SK-N-SH treated with all-trans-retinoic acid at 6 μM for 48 hours (cell line): ENCODE measurements around the gene ZBTB39.
"Not testable (repeated sequence)": the region's sequence is repeated elsewhere in the genome, so short reads cannot be mapped to it uniquely, and the experiment has no call there.

ENCODE experiments used
- ATAC-seq: fragments of 200-7000 bp; cut with Tn5 transposase; 3 replicates; pipeline ENCODE4 v1.9.1; 2020; ENCODE audit warnings: mild to moderate bottlenecking, moderate library complexity
- ARNTL ChIP-seq: fragments of 450-650 bp; formaldehyde crosslinking; IDR thresholded peaks from 2 replicates; pipeline ENCODE4 v1.5.0; 2020; ENCODE audit warnings: low read depth, mild to moderate bottlenecking, moderate library complexity, borderline replicate concordance
- CSDC2 ChIP-seq: fragments of 250-450 bp; sonication (Bioruptor Pico); IDR thresholded peaks from 2 replicates; pipeline ENCODE4 v1.5.0; 2020; ENCODE audit warnings: mild to moderate bottlenecking, moderate library complexity
- CSRNP3 ChIP-seq: fragments of 250-450 bp; sonication (Bioruptor Pico); IDR thresholded peaks from 2 replicates; pipeline ENCODE4 v1.5.1; 2021; ENCODE audit warnings: mild to moderate bottlenecking, moderate library complexity
- GLIS3 ChIP-seq: fragments of 250-450 bp; sonication (Bioruptor Pico); IDR thresholded peaks from 2 replicates; pipeline ENCODE4 v1.5.0; 2020; ENCODE audit warnings: mild to moderate bottlenecking, moderate library complexity
- ISL1 ChIP-seq: fragments of 250-450 bp; sonication (Bioruptor Pico); IDR thresholded peaks from 2 replicates; pipeline ENCODE4 v2.1.2; 2022; ENCODE audit warnings: mild to moderate bottlenecking, moderate library complexity
- PATZ1 ChIP-seq: fragments of 250-450 bp; sonication (Bioruptor Pico); IDR thresholded peaks from 2 replicates; pipeline ENCODE4 v1.8.0; 2020; ENCODE audit warnings: mild to moderate bottlenecking, moderate library complexity, borderline replicate concordance
- POU6F1 ChIP-seq: fragments of 250-450 bp; sonication (Bioruptor Pico); IDR thresholded peaks from 2 replicates; pipeline ENCODE4 v1.8.0; 2021; ENCODE audit warnings: low read depth, mild to moderate bottlenecking, moderate library complexity, borderline replicate concordance
- TCF4 ChIP-seq: fragments of 250-450 bp; sonication (Bioruptor Pico); IDR thresholded peaks from 2 replicates; pipeline ENCODE4 v1.8.0; 2021; ENCODE audit warnings: mild to moderate bottlenecking, moderate library complexity, borderline replicate concordance
- TOX ChIP-seq: fragments of 250-450 bp; sonication (Bioruptor Pico); IDR thresholded peaks from 2 replicates; pipeline ENCODE4 v1.8.0; 2021; ENCODE audit warnings: mild to moderate bottlenecking, moderate library complexity, borderline replicate concordance
- ZC3H10 ChIP-seq: fragments of 250-450 bp; sonication (Bioruptor Pico); IDR thresholded peaks from 2 replicates; pipeline ENCODE4 v1.5.1; 2021; ENCODE audit warnings: mild to moderate bottlenecking, moderate library complexity
- ZFP3 ChIP-seq: fragments of 250-450 bp; sonication (Bioruptor Pico); IDR thresholded peaks from 2 replicates; pipeline ENCODE4 v1.5.0; 2020; ENCODE audit warnings: mild to moderate bottlenecking, moderate library complexity
- ZFP30 ChIP-seq: fragments of 450-650 bp; formaldehyde crosslinking; IDR thresholded peaks from 2 replicates; pipeline ENCODE4 v1.5.0; 2022; ENCODE audit warnings: mild to moderate bottlenecking, moderate library complexity
- ZNF565 ChIP-seq: fragments of 450-650 bp; formaldehyde crosslinking; conservative IDR thresholded peaks from 2 replicates; pipeline ENCODE4 v1.5.0; 2020; ENCODE audit warnings: low read depth, mild to moderate bottlenecking, moderate library complexity
- ZNF70 ChIP-seq: fragments of 450-650 bp; formaldehyde crosslinking; IDR thresholded peaks from 2 replicates; pipeline ENCODE4 v1.5.0; 2020; ENCODE audit warnings: mild to moderate bottlenecking, moderate library complexity
- ZNF8 ChIP-seq: fragments of 450-650 bp; formaldehyde crosslinking; IDR thresholded peaks from 2 replicates; pipeline ENCODE4 v1.5.0; 2020; ENCODE audit warnings: mild to moderate bottlenecking, moderate library complexity
- TF ChIP-seq, protein P1 (sequence below): fragments of 250-450 bp; sonication (Bioruptor Pico); IDR thresholded peaks from 2 replicates; pipeline ENCODE4 v1.5.1; 2020; ENCODE audit warnings: low read depth, mild to moderate bottlenecking, moderate library complexity

The ZBTB39 gene

GRCh38 chr12:57029457-57029856, 23.1 kb upstream of the ZBTB39 start:
- no peak for ATAC-seq
- TF ChIP-seq TCF4 (CRISPR knock-in tag) (no peak), POU6F1 (CRISPR knock-in tag) (no peak)

DNA sequence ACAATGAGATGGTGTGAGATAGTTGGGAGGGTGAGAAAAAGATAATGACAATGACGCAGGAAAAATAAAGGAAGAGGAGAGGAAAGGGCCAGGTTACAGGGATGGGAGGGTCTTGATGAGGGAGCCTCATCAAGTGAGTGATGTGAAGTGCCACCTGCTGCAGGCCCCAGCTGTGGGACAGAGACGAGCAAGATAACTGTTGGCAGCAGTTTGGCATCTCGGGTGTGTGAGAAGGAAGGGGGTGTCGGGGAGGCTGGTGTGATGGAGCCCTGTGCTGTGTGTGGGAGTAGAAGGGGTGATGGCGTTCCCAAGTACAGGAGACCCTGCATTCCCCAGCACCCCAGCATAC, 21.4 kb upstream of the ZBTB39 start:
- ATAC-seq: no peak
- no peak for TF ChIP-seq ZNF70 (CRISPR knock-in tag)
- no peak for TF ChIP-seq POU6F1 (CRISPR knock-in tag)
- TF ChIP-seq PATZ1 (CRISPR knock-in tag): no peak
- TF ChIP-seq, protein P1, sequence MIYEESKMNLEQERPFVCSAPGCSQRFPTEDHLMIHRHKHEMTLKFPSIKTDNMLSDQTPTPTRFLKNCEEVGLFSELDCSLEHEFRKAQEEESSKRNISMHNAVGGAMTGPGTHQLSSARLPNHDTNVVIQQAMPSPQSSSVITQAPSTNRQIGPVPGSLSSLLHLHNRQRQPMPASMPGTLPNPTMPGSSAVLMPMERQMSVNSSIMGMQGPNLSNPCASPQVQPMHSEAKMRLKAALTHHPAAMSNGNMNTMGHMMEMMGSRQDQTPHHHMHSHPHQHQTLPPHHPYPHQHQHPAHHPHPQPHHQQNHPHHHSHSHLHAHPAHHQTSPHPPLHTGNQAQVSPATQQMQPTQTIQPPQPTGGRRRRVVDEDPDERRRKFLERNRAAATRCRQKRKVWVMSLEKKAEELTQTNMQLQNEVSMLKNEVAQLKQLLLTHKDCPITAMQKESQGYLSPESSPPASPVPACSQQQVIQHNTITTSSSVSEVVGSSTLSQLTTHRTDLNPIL (CRISPR knock-in tag): no peak
- no peak for TF ChIP-seq CSRNP3 (CRISPR knock-in tag)
- TF ChIP-seq ZFP30: no peak
- TF ChIP-seq ARNTL: no peak
- no peak for TF ChIP-seq ZC3H10 (CRISPR knock-in tag)
- no peak for TF ChIP-seq ISL1 (CRISPR knock-in tag)
- no peak for TF ChIP-seq TOX (CRISPR knock-in tag)
- TF ChIP-seq, all 23 proteins: peak for 0

- no peak for ATAC-seq
- TF ChIP-seq ZNF70 (CRISPR knock-in tag) (no peak), CSDC2 (CRISPR knock-in tag) (no peak), ZNF565 (CRISPR knock-in tag) (no peak)
These were observed 20.9 kb upstream of the ZBTB39 start for GRCh38 chr12:57027011-57027804.

DNA sequence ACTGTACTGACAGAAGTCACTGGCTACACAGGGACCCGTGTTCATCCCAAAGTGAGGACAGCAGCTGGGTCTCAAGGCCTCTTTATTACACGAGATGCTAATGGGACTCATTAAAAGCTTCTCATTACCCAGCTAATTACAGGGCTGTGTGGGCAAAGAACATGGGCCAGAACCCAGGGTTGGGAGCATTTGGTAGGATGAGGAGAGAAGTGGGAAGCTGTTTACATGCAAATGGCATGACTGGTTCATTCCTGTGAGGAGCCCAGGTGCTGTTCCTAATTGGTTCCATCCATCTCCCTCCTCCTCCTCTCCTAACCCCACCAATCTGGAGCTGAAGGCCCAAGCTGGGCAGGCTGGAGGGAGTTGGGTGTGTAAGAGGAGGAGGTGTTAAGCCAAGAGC, 18.9 kb upstream of the ZBTB39 start:
- TF ChIP-seq ZFP3 (CRISPR knock-in tag): no peak
- TF ChIP-seq GLIS3: no peak
- TF ChIP-seq TOX (CRISPR knock-in tag): no peak
- TF ChIP-seq ZNF8 (CRISPR knock-in tag): no peak
- ATAC-seq: no peak

- not testable (repeated sequence) for ATAC-seq
These were observed 16.0 kb upstream of the ZBTB39 start for GRCh38 chr12:57022324-57022723.
